ENCODE data around the gene GRID1. TPM values are rescaled to one million over a fixed set of nuclear protein-coding genes. Genes with fewer than 3 reads are reported as not detected.
A peak's percentile ranks its signal among the peaks of the same experiment; 100 is the strongest.

Gene GRID1
- polyA plus RNA-seq, 1 donor from 2014 or later = not detected

DNA sequence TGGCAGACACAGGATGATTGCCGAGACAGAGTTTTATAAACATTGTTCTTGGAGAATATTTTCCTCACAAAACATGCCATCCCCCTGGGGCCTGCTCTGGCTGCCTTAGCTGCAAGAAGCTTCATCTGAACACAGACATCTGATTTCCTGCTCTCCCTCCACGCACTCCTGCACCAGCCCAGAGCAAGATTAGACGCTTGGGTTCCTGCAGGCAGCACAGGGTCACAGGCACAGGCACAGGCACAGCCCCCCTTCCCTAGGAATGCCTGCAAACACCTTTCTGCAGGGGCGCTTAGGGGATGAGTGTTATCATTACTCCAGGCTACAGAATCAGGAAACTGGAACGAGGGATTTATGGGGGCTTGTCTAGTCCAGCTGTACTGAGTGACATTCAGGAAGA is 450.3 kb downstream of the GRID1 start:
- Mint-ChIP-seq H3K27ac (no peak overlapping the region), H3K9me3 (no peaks in the 10 kb centered on the region), H3K4me1 (peaks cover 4 to 7% (median 5%) of the 10 kb centered on the region in 3 donors)

GRCh38 chr10:85915245-85915846 is 451.2 kb downstream of the GRID1 start:
- Mint-ChIP-seq H3K9me3 (no peaks in the 10 kb centered on the region), H3K4me1 (peaks cover 4 to 7% (median 5%) of the 10 kb centered on the region in 3 donors), H3K36me3 (peaks cover 2% of the 10 kb centered on the region), H3K4me3 (no peak overlapping the region), H3K27ac (no peak overlapping the region), H3K27me3 (peaks cover 12% of the 10 kb centered on the region)

More for the DNA sequence above, 450.3 kb downstream of the GRID1 start:
- peak overlapping the region in 1 of 4 donors; percentile 38 for H3K4me3 Mint-ChIP-seq
- no peaks in the 10 kb centered on the region for H3K36me3 Mint-ChIP-seq
- H3K27me3 Mint-ChIP-seq = peaks cover 10% of the 10 kb centered on the region

DNA sequence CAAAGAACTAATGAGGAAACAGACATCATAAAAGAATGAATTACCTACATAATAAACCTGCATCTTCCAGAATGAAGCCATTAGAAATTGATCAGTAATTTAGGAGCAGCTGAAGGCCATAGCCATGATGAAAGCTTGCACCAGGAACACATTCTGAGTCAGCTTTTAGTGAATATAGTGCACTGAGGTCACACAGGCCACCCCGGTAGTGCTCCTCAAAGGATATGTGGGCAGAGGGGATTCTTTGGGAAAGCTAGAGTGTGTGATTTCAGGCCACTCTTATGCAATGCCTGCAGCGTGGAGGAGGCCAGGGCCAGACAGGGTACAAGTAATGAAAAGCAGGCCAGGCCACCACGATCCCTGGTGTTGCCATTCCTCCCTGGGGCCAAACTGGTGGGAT is 451.9 kb downstream of the GRID1 start:
- H3K36me3 Mint-ChIP-seq = peaks cover 2% of the 10 kb centered on the region
- no peak overlapping the region for H3K27ac Mint-ChIP-seq

DNA sequence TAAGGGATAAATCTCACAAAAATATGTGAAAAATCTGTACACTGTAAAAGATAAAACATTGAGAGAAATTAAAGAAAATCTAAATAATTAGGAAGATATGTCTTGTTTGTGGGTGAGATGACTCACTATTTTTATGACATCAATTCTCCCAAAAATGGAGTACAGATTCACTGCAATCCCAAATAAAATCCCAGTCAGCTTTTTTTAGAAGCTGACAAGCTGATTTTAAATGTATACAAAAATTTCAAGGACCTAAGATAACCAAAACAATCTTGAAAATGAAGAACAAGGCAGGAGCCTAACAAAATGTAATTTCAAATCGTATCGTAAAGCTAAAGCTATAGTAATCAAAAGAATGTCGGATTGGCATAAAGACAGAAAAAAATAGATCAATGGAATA is 458.1 kb downstream of the GRID1 start:
- Mint-ChIP-seq H3K27ac (no peak overlapping the region), H3K36me3 (peaks cover 2% of the 10 kb centered on the region), H3K9me3 (no peaks in the 10 kb centered on the region), H3K4me3 (no peak overlapping the region), H3K27me3 (peaks cover 4% of the 10 kb centered on the region), H3K4me1 (no peaks in the 10 kb centered on the region)

More for the DNA sequence above, 451.9 kb downstream of the GRID1 start:
- no peaks in the 10 kb centered on the region for H3K9me3 Mint-ChIP-seq
- H3K4me3 Mint-ChIP-seq = no peak overlapping the region
- H3K27me3 Mint-ChIP-seq = peaks cover 6% of the 10 kb centered on the region
- peaks cover 4 to 7% (median 5%) of the 10 kb centered on the region in 3 donors for H3K4me1 Mint-ChIP-seq

- Mint-ChIP-seq H3K4me3 (no peak overlapping the region), H3K36me3 (no peaks in the 10 kb centered on the region), H3K27ac (no peak overlapping the region), H3K4me1 (no peaks in the 10 kb centered on the region), H3K9me3 (no peaks in the 10 kb centered on the region), H3K27me3 (peaks cover 14% of the 10 kb centered on the region)
Measured at GRCh38 chr10:85902051-85902450, 464.5 kb downstream of the GRID1 start.

GRCh38 chr10:85901599-85901998 is 465.0 kb downstream of the GRID1 start:
- peaks cover 14% of the 10 kb centered on the region for H3K27me3 Mint-ChIP-seq
- H3K9me3 Mint-ChIP-seq = no peaks in the 10 kb centered on the region
- H3K27ac Mint-ChIP-seq = no peak overlapping the region
- no peaks in the 10 kb centered on the region for H3K4me1 Mint-ChIP-seq
- H3K4me3 Mint-ChIP-seq = no peak overlapping the region
- no peaks in the 10 kb centered on the region for H3K36me3 Mint-ChIP-seq

DNA sequence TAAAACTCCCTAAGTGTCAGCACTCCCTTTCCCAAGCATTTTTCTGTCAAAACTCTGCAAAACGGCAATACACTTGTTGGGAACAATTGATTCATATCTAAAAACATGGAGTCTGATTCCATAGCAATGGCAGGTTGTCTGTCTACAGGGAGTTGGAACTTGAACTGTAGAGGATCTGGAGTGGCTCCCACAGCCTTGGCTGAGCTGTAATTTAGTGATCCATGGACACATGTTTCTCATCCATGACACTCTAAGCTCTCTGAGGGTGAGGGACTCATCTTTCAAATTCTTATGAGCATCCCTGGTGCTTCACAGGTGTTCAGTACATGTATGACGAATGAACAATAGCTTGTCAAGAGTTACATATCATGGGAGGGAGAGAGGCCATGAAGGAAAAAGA is 466.1 kb downstream of the GRID1 start:
- H3K4me1 Mint-ChIP-seq = no peaks in the 10 kb centered on the region
- no peaks in the 10 kb centered on the region for H3K9me3 Mint-ChIP-seq
- H3K36me3 Mint-ChIP-seq = no peaks in the 10 kb centered on the region
- no peak overlapping the region for H3K4me3 Mint-ChIP-seq
- H3K27me3 Mint-ChIP-seq = peaks cover 11% of the 10 kb centered on the region
- H3K27ac Mint-ChIP-seq = no peak overlapping the region

DNA sequence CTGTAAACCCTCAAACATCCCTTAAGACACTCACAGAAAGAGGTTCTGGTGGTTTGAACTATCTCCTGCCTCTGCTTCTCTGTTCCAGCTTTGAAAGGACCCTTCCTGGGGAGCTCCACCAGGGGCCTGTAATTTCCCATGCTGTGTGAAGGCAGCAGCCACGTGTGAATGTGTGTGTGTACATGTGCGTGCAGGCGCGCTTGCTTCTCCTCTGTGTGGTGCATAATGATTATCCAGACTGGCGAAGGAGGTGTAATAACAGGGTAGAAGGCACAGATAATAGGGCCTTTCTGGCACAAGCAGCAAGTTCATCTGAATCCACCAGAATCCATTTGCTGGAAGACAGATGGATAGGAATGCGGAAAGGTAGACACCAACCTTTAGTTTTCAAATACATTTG is 466.5 kb downstream of the GRID1 start:
- H3K36me3 Mint-ChIP-seq = no peaks in the 10 kb centered on the region
- peaks cover 13% of the 10 kb centered on the region for H3K27me3 Mint-ChIP-seq
- no peak overlapping the region for H3K27ac Mint-ChIP-seq
- no peak overlapping the region for H3K4me3 Mint-ChIP-seq
- no peaks in the 10 kb centered on the region for H3K4me1 Mint-ChIP-seq
- H3K9me3 Mint-ChIP-seq = peaks cover 0 to 2% (median 1%) of the 10 kb centered on the region in 3 donors

DNA sequence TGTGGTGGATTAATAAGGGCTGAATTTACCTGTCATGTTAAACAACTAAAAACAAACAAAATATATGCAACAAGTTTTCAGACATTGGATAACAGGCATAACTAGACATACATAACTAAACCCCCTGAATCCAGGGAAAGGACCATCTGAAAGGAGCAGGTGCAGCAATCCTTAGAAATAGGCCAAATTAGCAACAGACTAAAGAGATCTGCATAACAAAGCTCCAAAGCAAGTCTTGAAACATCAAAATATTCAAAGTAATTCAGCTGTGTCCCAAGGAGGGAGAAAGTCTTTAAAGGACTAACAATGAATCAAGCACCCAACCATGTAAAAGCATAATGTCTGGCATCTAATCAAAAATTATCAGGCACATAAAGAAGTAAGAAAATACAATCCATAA is 475.1 kb downstream of the GRID1 start:
- peaks cover 2 to 14% (median 8%) of the 10 kb centered on the region in 3 donors for H3K9me3 Mint-ChIP-seq
- peaks cover 18% of the 10 kb centered on the region for H3K27me3 Mint-ChIP-seq
- H3K4me1 Mint-ChIP-seq = no peaks in the 10 kb centered on the region
- H3K4me3 Mint-ChIP-seq = no peak overlapping the region
- H3K27ac Mint-ChIP-seq = no peak overlapping the region
- H3K36me3 Mint-ChIP-seq = no peaks in the 10 kb centered on the region

DNA sequence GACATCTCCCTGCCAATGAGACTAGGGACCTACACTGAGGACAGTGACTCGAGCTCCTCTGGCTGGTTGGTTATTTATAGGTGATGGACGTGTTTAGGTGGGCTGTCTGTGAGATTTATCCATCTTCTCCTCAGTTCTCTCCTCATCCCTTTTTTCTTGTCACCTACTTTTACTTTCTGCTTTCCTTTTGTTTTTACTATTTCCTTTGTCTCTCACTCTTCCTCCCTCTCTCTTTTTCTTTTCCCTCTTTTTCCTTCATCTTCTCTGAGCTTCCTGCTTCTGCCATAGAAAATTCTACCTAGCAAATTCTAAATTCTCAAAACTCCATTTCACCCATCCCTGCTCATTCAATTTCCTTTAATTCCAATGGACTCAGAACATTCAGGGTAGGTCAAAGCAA is 478.0 kb downstream of the GRID1 start:
- no peak overlapping the region for H3K27ac Mint-ChIP-seq
- H3K4me1 Mint-ChIP-seq = peaks cover 0 to 1% (median 0%) of the 10 kb centered on the region in 3 donors
- peaks cover 17% of the 10 kb centered on the region for H3K27me3 Mint-ChIP-seq
- no peaks in the 10 kb centered on the region for H3K36me3 Mint-ChIP-seq
- no peak overlapping the region for H3K4me3 Mint-ChIP-seq
- peaks cover 2 to 11% (median 4%) of the 10 kb centered on the region in 3 donors for H3K9me3 Mint-ChIP-seq

DNA sequence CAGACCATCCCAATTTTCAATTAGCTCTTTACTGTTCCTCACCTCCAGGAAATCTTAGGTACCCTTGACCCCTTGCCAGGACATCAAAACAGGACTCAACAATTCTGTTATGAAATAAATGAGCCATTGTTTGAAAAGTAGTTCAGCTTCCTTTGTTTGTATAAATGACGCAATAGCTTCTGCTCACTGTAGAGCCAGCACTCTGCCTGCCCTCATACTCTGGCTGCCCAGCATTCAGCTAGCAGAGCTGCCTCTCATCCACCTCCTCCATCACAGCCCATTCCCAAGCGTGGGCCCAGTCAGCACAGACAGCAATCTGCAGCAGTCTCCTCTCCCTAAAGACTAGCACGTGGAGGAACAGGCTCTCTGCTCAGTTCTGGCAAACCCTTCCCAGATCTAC is 478.6 kb downstream of the GRID1 start:
- no peak overlapping the region for H3K27ac Mint-ChIP-seq
- H3K4me1 Mint-ChIP-seq = peaks cover 0 to 1% (median 1%) of the 10 kb centered on the region in 3 donors
- peaks cover 16% of the 10 kb centered on the region for H3K27me3 Mint-ChIP-seq
- H3K36me3 Mint-ChIP-seq = no peaks in the 10 kb centered on the region
- H3K4me3 Mint-ChIP-seq = no peak overlapping the region
- H3K9me3 Mint-ChIP-seq = peaks cover 2 to 11% (median 3%) of the 10 kb centered on the region in 3 donors

GRCh38 chr10:85874208-85874607 is 492.4 kb downstream of the GRID1 start:
- Mint-ChIP-seq H3K27me3 (peaks cover 27% of the 10 kb centered on the region), H3K27ac (no peak overlapping the region), H3K4me3 (no peak overlapping the region), H3K9me3 (no peaks in the 10 kb centered on the region), H3K4me1 (peaks cover 0 to 9% (median 4%) of the 10 kb centered on the region in 3 donors), H3K36me3 (peaks cover 2% of the 10 kb centered on the region)

- Mint-ChIP-seq H3K36me3 (peaks cover 2% of the 10 kb centered on the region), H3K27me3 (peaks cover 27% of the 10 kb centered on the region), H3K4me1 (peaks cover 0 to 9% (median 4%) of the 10 kb centered on the region in 3 donors), H3K27ac (no peak overlapping the region), H3K4me3 (no peak overlapping the region), H3K9me3 (no peaks in the 10 kb centered on the region)
Measured at GRCh38 chr10:85873063-85873462, 493.5 kb downstream of the GRID1 start.

DNA sequence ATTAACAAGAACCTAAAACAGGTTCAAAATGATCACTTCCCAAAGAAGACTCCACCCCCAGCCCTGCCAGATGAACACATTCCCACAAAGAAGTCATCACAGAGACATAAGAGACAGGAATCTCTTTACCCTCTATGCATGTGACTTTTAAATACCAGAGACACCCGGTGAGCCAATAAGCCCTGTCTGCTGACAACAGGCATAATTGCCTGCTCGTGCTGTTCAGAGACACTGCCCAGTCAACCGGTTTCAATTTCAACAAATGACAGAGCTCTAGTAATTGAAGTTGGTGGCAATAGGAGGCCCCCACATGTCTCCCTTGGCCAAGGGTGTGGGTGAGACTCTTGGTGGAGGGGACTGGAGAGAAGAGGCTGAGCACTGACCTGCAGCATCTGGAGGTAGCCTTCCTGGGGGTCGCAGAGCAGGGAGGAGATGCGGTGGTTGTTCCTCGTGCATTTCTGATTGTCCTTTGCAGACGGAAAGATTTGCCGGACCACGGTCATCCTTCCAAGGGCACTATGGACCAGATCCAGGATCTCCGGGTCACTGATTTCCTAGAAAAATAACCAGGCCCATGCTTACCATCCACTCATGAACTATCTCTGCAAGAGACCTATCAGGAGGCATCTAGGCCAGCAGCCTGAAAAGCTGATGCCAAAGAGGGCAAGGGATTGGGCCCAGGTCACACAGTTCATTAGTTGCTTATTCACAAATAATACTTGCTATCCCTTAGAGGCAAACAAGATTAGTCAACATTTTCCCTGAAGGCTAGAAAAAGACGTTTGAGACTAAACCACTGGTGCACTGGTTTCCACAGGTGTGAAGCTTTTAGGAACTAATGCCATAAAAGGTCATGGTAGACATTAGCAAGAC is 497.7 kb downstream of the GRID1 start:
- Mint-ChIP-seq H3K27me3 (peaks cover 18% of the 10 kb centered on the region), H3K9me3 (no peaks in the 10 kb centered on the region), H3K4me3 (no peak overlapping the region), H3K4me1 (peaks cover 0 to 6% (median 3%) of the 10 kb centered on the region in 3 donors), H3K27ac (no peak overlapping the region), H3K36me3 (peaks cover 2% of the 10 kb centered on the region)

- Mint-ChIP-seq H3K27ac (no peak overlapping the region), H3K36me3 (peaks cover 2% of the 10 kb centered on the region), H3K4me1 (no peaks in the 10 kb centered on the region), H3K27me3 (peaks cover 16% of the 10 kb centered on the region), H3K4me3 (no peak overlapping the region), H3K9me3 (no peaks in the 10 kb centered on the region)
Measured at GRCh38 chr10:85864868-85865526, 501.6 kb downstream of the GRID1 start.
